HepG2 (cell line): ENCODE measurements around the gene ZFP36L2. TPM values are rescaled to one million over a fixed set of nuclear protein-coding genes. Genes with fewer than 3 reads are reported as not detected.

Experiments used
- CREM ChIP-seq, 2 experiments: sonication (generic) in 1 of 2; formaldehyde crosslinking in 1 of 2; IDR thresholded peaks; 2 replicates each; pipeline versions ENCODE4 v1.4.0 to v1.6.1; 2016 to 2020; ENCODE audit warnings: antibody characterized with exemption in 1 of 2, mild to moderate bottlenecking in 1 of 2, missing genetic modification reagents in 1 of 2
- FOSL2 ChIP-seq: sonication (generic); formaldehyde crosslinking; IDR thresholded peaks from 2 replicates; pipeline ENCODE4 v1.4.0; 2020; ENCODE audit warnings: missing genetic modification reagents
- GLI4 ChIP-seq: sonication (generic); formaldehyde crosslinking; IDR thresholded peaks from 2 replicates; pipeline ENCODE4 v1.5.1; 2020; ENCODE audit warnings: missing genetic modification reagents, mild to moderate bottlenecking, moderate library complexity, borderline replicate concordance
- MEIS2 ChIP-seq: sonication (generic); formaldehyde crosslinking; IDR thresholded peaks from 2 replicates; pipeline ENCODE4 v1.9.0; 2021; ENCODE audit warnings: mild to moderate bottlenecking, missing genetic modification reagents
- MXD4 ChIP-seq: IDR thresholded peaks from 2 replicates; pipeline ENCODE4 v1.6.1; 2016; ENCODE audit warnings: mild to moderate bottlenecking, missing biosample characterization, missing genetic modification reagents
- NR2C2 ChIP-seq: sonication (generic); formaldehyde crosslinking; IDR thresholded peaks from 2 replicates; pipeline ENCODE4 v1.4.0; 2020; ENCODE audit warnings: missing genetic modification reagents, mild to moderate bottlenecking, moderate library complexity, borderline replicate concordance
- RAD21 ChIP-seq: fragments of 450-650 bp; formaldehyde crosslinking; IDR thresholded peaks from 2 replicates; pipeline ENCODE4 v1.5.0; 2020; ENCODE audit warnings: mild to moderate bottlenecking
- RCOR2 ChIP-seq: IDR thresholded peaks from 2 replicates; pipeline ENCODE4 v1.6.1; 2016; ENCODE audit warnings: missing biosample characterization, missing genetic modification reagents
- RFX1 ChIP-seq: fragments of 450-650 bp; IDR thresholded peaks from 2 replicates; pipeline ENCODE4 v1.6.1; 2017
- SMC3 ChIP-seq: IDR thresholded peaks from 2 replicates; pipeline ENCODE4 v1.6.1; 2011; ENCODE audit warnings: low read length, improper control_type of control experiment
- WIZ ChIP-seq: sonication (generic); formaldehyde crosslinking; IDR thresholded peaks from 2 replicates; pipeline ENCODE4 v1.5.1; 2020; ENCODE audit warnings: mild to moderate bottlenecking, missing genetic modification reagents
- ZNF18 ChIP-seq: sonication (generic); formaldehyde crosslinking; IDR thresholded peaks from 2 replicates; pipeline ENCODE4 v1.8.0; 2022; ENCODE audit warnings: mild to moderate bottlenecking, missing genetic modification reagents; ENCODE audit not compliant: insufficient replicate concordance
- ZNF20 ChIP-seq: sonication (generic); formaldehyde crosslinking; IDR thresholded peaks from 2 replicates; pipeline ENCODE4 v1.4.0; 2020; ENCODE audit warnings: mild to moderate bottlenecking, moderate library complexity, missing genetic modification reagents
- ZNF232 ChIP-seq: sonication (generic); formaldehyde crosslinking; IDR thresholded peaks from 2 replicates; pipeline ENCODE4 v1.4.0; 2020; ENCODE audit warnings: missing genetic modification reagents, borderline replicate concordance
- ZNF275 ChIP-seq: sonication (generic); formaldehyde crosslinking; IDR thresholded peaks from 2 replicates; pipeline ENCODE4 v1.8.0; 2022; ENCODE audit warnings: missing genetic modification reagents, mild to moderate bottlenecking, inconsistent platforms, borderline replicate concordance
- ZNF3 ChIP-seq: IDR thresholded peaks from 2 replicates; pipeline ENCODE4 v1.7.0; 2017; ENCODE audit warnings: inconsistent platforms
- ZNF383 ChIP-seq: sonication (generic); formaldehyde crosslinking; IDR thresholded peaks from 2 replicates; pipeline ENCODE4 v1.4.0; 2020; ENCODE audit warnings: missing genetic modification reagents, mild to moderate bottlenecking, borderline replicate concordance
- ZNF639 ChIP-seq: conservative IDR thresholded peaks from 2 replicates; pipeline ENCODE4 v1.6.1; 2018; ENCODE audit warnings: missing genetic modification reagents
- ZNF704 ChIP-seq: sonication (generic); formaldehyde crosslinking; IDR thresholded peaks from 2 replicates; pipeline ENCODE4 v1.8.1; 2023; ENCODE audit warnings: mild to moderate bottlenecking, inconsistent platforms, moderate library complexity, missing genetic modification reagents, borderline replicate concordance
- ZUFSP ChIP-seq: sonication (generic); formaldehyde crosslinking; IDR thresholded peaks from 2 replicates; pipeline ENCODE4 v1.9.0; 2021; ENCODE audit warnings: missing genetic modification reagents, mild to moderate bottlenecking, borderline replicate concordance
- ZZZ3 ChIP-seq: sonication (generic); formaldehyde crosslinking; IDR thresholded peaks from 2 replicates; pipeline ENCODE4 v1.4.0; 2020; ENCODE audit warnings: missing genetic modification reagents, mild to moderate bottlenecking, borderline replicate concordance
- polyA plus RNA-seq, 8 experiments: library from polyadenylated mRNA; depleted of rRNA in 3 of 8; stranded (reverse) in 7 of 8; unstranded in 1 of 8; fragments of >200 nt; fragmentation: Illumina TruSeq in 4 of 8; extraction: Trizol in 4 of 8; gene quantifications; 2 replicates each; pipeline versions ENCODE4 v1.2.1 to v1.2.3, GENCODE V29; 2011 to 2016; ENCODE audit warnings: low read depth in 4 of 8, missing spikeins in 1 of 8, mixed read lengths in 1 of 8; ENCODE audit not compliant: insufficient read depth in 1 of 8
- total RNA-seq, 5 experiments: library from RNA; depleted of rRNA; stranded (reverse); fragments of >200 nt; fragmentation: Illumina TruSeq; extraction: Trizol; gene quantifications; 2 replicates each; pipeline ENCODE4 v1.2.3, GENCODE V29; 2016; ENCODE audit warnings: low read depth in 1 of 5

Gene ZFP36L2
- total and polyA plus RNA-seq, 2 of the 13 experiments (the other 11 are each of a cell fraction or from before 2014, with no cell fraction given), result 11.2 to 21.8 TPM

GRCh38 chr2:43225093-43225787, 1.2 kb downstream of the ZFP36L2 start (continued):
- TF ChIP-seq ZNF639 (CRISPR knock-in tag), result no peak
- TF ChIP-seq SMC3, result no peak
- TF ChIP-seq ZNF3, result no peak
- TF ChIP-seq ZNF18 (CRISPR knock-in tag), result no peak
- TF ChIP-seq FOSL2, result no peak
- no peak for TF ChIP-seq ZNF383
- TF ChIP-seq ZNF232 (CRISPR knock-in tag), result 0 out of 2 replicates have a peak, but pooled peaks have one; percentile 17
- peak; percentile 31; the same call in 1 of the 2 replicates for TF ChIP-seq MXD4 (CRISPR knock-in tag)
- no peak; the same call in 1 of the 2 replicates for TF ChIP-seq ZUFSP (CRISPR knock-in tag)
- no peak for TF ChIP-seq ZNF20 (CRISPR knock-in tag)
- no peak for TF ChIP-seq MEIS2
- no peak for TF ChIP-seq RCOR2
- TF ChIP-seq ZNF704 (CRISPR knock-in tag), result no peak
- no peak for TF ChIP-seq ZZZ3
- TF ChIP-seq RFX1, result no peak
- TF ChIP-seq WIZ (CRISPR knock-in tag), result 0 out of 2 replicates have a peak, but pooled peaks have one; percentile 58
- TF ChIP-seq ZNF275 (CRISPR knock-in tag), result peak; percentile 21; the same call in 1 of the 2 replicates
- no peak; the same call in 1 of the 2 replicates for TF ChIP-seq RAD21
- TF ChIP-seq CREM (IDR thresholded peaks at IDR 0.05), result no peak
- TF ChIP-seq CREM (CRISPR knock-in tag; IDR thresholded peaks at IDR 0.05), result no peak
- TF ChIP-seq NR2C2, result no peak
- TF ChIP-seq GLI4, result no peak; the same call in 1 of the 2 replicates
